ENCODE measurements around the gene CDH3. TPM values are rescaled to one million over a fixed set of nuclear protein-coding genes. Genes with fewer than 3 reads are reported as not detected.

The CDH3 gene
- total and polyA plus RNA-seq, 2 of the 8 experiments (the other 6 are each of a cell fraction or from before 2014, with no cell fraction given) = 146 to 171 TPM

GRCh38 chr16:68744744-68745280 is 99.7 kb downstream of the CDH3 start:
- H3K4me2 ChIP-seq (ENCODE audit: insufficient read depth in 1 of 2, low read depth in 2 of 2, low read length in 2 of 2) = peak overlapping the region; percentile 58 to 76
- peak overlapping the region in 2 of 4 experiments; percentile 9 to 23; a peak in 5 of 7 replicates for H3K9ac ChIP-seq (replicated peaks in 1 of 4; ENCODE audit: extremely low read depth in 1 of 4, low read depth in 3 of 4, low read length in 3 of 4)
- 46% methylated on average over 11 of the region's 11 CpGs; no CpG with 5 or more reads in 1 of the 2 experiments for WGBS, 2 experiments (ENCODE audit: extremely low coverage in 1 of 2, insufficient coverage in 1 of 2, insufficient read length in 1 of 2, insufficient replicate concordance in 2 of 2, low coverage in 1 of 2, low lambda C conversion rate in 2 of 2, missing lambda C conversion rate in 1 of 2)
- TF ChIP-seq SUZ12 (IDR thresholded peaks at IDR 0.05; ENCODE audit: low read length) = no peak
- peak; percentile 48; the same call in 1 of the 2 replicates for TF ChIP-seq CEBPB (IDR thresholded peaks at IDR 0.05; ENCODE audit: low read depth, low read length)
- no peak for TF ChIP-seq ATF2 (IDR thresholded peaks at IDR 0.05; ENCODE audit: low read length)
- peak; percentile 92 for TF ChIP-seq RBBP5 (IDR thresholded peaks at IDR 0.05; ENCODE audit: borderline replicate concordance, low read depth, low read length)
- peak; percentile 23; the same call in 1 of the 2 replicates for TF ChIP-seq MAX (IDR thresholded peaks at IDR 0.05)
- TF ChIP-seq NANOG (IDR thresholded peaks at IDR 0.05; ENCODE audit: insufficient read depth, low read depth, low read length, poor library complexity, severe bottlenecking) = no peak
- TF ChIP-seq KDM1A (IDR thresholded peaks at IDR 0.05; ENCODE audit: borderline replicate concordance, low read length) = no peak
- no peak for TF ChIP-seq HDAC2 (IDR thresholded peaks at IDR 0.05; ENCODE audit: borderline replicate concordance in 1 of 2, low read depth in 2 of 2, low read length in 2 of 2)
- TF ChIP-seq SP1 (IDR thresholded peaks at IDR 0.05; ENCODE audit: low read depth, low read length) = peak; percentile 92

More at GRCh38 chr16:68744744-68745280, 99.7 kb downstream of the CDH3 start:
- Histone ChIP-seq H2AK5ac (ENCODE audit: low read depth, low read length) (peak overlapping the region; percentile 2; the same call in 1 of the 2 replicates), H3K27ac (ENCODE audit: low read depth, low read length) (peak overlapping the region; percentile 63), H3K23ac (ENCODE audit: insufficient read length) (no peak overlapping the region), H3K79me1 (ENCODE audit: low read depth, low read length) (peaks cover 15% of the 10 kb centered on the region), H3K14ac (ENCODE audit: insufficient read length) (no peak overlapping the region), H2AFZ (ENCODE audit: low read length) (no peak overlapping the region), H3K23me2 (ENCODE audit: low read depth, low read length) (no peaks in the 10 kb centered on the region; the same call in 1 of the 2 replicates), H2BK15ac (ENCODE audit: low read length) (no peak overlapping the region), H2BK5ac (ENCODE audit: low read depth, low read length) (peak overlapping the region; percentile 42; the same call in 1 of the 2 replicates), H3K36me3 (ENCODE audit: control insufficient read depth in 2 of 4, insufficient read depth in 4 of 4, low read length in 3 of 4) (peaks cover 0 to 28% (median 0%) of the 10 kb centered on the region in 4 experiments; a peak in 4 of 8 replicates), H3K9me3 (ENCODE audit: insufficient read depth in 2 of 2, low read depth in 1 of 2, low read length in 1 of 2) (no peaks in the 10 kb centered on the region), H4K8ac (ENCODE audit: extremely low read depth, insufficient read depth, low read length) (no peak overlapping the region), H4K91ac (replicated peaks; ENCODE audit: insufficient read length, low read length) (no peak overlapping the region), H3K4me1 (replicated peaks in 1 of 4; ENCODE audit: control insufficient read depth in 3 of 4, insufficient read depth in 4 of 4, low read length in 3 of 4) (peaks cover 8 to 29% (median 18%) of the 10 kb centered on the region in 4 experiments), H3K4me3 (ENCODE audit: extremely low read depth in 1 of 4, insufficient read depth in 2 of 4, low read depth in 3 of 4, low read length in 4 of 4) (peak overlapping the region in 3 of 4 experiments; percentile 0 to 39 (median 5); a peak in 3 of 8 replicates), H3K18ac (ENCODE audit: extremely low read depth, low read length) (no peak overlapping the region; the same call in 1 of the 2 replicates), H3K56ac (replicated peaks; ENCODE audit: insufficient read length, low read depth, low read length) (no peak overlapping the region), H3K27me3 (replicated peaks in 1 of 4; ENCODE audit: control insufficient read depth in 3 of 4, extremely low read depth in 1 of 4, insufficient read depth in 3 of 4, low read length in 3 of 4) (no peaks in the 10 kb centered on the region), H2BK20ac (ENCODE audit: low read length) (no peak overlapping the region), H3K4ac (replicated peaks; ENCODE audit: insufficient read length, low read depth, low read length) (no peak overlapping the region), H2BK12ac (ENCODE audit: low read depth, low read length) (0 out of 2 replicates have a peak overlapping the region, but pooled peaks have one; percentile 20), H2BK120ac (replicated peaks; ENCODE audit: low read depth, low read length) (no peak overlapping the region), H4K20me1 (replicated peaks in 1 of 2; ENCODE audit: control insufficient read depth in 1 of 2, insufficient read depth in 2 of 2, low read length in 2 of 2) (peaks cover 0 to 5% of the 10 kb centered on the region in 2 experiments), H4K5ac (ENCODE audit: insufficient read length, low read depth, low read length) (no peak overlapping the region), H3K79me2 (ENCODE audit: control insufficient read depth in 1 of 2, insufficient read depth in 2 of 2, low read length in 2 of 2) (peaks cover 0 to 88% of the 10 kb centered on the region in 2 experiments; a peak in 2 of 4 replicates)
- CTCF ChIA-PET (ENCODE audit: partially characterized antibody) = interaction anchor here (0.7 to 2.4 kb wide), 5 partner anchors 12 to 55 kb away, joined by 3 to 8 read pairs (median 3); no protein-coding TSS in a partner anchor
- peak; percentile 96 for FAIRE-seq
- DNase-seq (ENCODE audit: low read depth in 1 of 2, low spot score in 2 of 2) = peak in 1 of 2 experiments; percentile 63
- POLR2A ChIA-PET (ENCODE audit: partially characterized antibody) = interaction anchor here (0.6 to 5.2 kb wide), 4 partner anchors 18 to 107 kb away, joined by 3 to 33 read pairs (median 6); no protein-coding TSS in a partner anchor
